GM18519 (cell line): Measurements from ENCODE around the gene MRPS15.
"Not testable (repeated sequence)": the region's sequence is repeated elsewhere in the genome, so short reads cannot be mapped to it uniquely, and the experiment has no call there.

Experiments
- ATAC-seq: cut with Tn5 transposase; IDR thresholded peaks from one replicate; pipeline ENCODE4 v1.9.1; 2021; ENCODE audit warnings: mild to moderate bottlenecking, moderate library complexity; ENCODE audit not compliant: unreplicated experiment, low FRiP score

MRPS15 gene

DNA sequence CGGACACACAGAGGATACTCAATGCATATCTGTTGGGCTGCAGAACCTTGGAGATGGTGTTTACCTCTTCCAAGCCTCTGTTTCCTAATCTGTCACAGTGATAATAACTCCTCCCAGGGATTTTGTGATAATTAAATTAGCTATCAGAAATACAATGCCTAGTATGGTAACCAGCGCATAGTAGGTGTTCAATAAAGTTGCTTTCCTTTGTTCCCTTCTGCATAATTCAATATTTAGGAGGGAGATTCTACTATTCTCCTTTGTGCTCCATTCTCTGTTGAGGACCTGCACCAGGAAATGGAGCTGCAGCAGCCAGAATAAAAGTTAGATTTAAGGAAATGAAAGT lies 21.9 kb upstream of the MRPS15 start:
- no peak for ATAC-seq

DNA sequence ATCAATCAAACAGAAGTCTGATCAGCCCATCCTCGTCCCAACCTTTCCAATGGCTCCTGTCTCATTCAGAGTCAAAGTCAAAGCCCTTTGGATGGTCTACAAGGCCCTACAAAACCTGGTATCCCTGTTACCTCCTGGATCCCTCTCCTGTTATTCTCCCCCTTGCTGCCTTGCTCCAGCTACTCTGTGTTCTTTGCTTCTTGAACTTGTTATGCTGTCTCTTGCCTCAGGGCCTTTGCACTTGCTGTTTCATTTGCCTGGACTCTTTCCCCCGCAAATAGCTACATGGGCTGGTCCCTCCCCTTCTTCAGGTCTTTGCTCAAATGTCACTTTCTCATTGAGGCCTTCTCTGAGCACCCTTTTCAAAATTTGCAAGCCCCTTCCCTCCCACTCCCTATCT lies 19.9 kb upstream of the MRPS15 start:
- no peak for ATAC-seq

DNA sequence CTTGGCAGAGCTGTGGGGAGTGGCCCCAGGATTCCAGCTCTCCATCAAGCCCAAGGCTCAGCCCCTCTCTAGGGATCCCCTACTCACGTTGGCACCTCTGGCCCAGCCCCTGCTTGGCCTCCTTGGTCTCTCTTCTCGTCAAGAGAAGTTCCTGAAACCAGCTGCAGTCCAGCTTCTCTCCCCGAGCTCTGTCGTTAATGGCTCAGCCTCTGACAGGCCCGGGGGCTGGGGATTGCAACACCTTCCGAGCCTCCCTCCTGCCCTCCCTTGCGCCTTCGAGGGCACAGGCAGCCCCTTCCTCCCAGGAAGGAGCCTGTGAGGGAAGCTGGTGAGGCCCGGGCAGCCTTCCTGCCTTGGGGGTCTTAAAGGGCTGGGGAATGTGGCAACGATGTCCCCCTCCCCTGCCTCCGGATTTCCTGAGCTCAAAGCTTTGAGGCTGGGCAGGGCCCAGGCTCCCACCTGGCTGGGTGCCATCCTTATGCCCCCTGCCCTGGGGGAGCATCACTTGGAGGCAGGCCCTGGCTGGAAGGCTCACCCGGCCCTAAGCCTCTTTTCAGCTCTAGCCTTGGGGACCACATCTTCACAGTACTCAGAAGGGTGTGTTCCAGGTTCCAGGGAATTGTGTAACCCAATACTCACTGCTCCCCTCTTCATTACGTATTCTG lies 18.7 kb upstream of the MRPS15 start, which contains the start of gene CSF3R:
CSF3R (minus strand) TSS at position 190 of the 665 bp plus-strand sequence. CDS start 3,417 bp downstream, outside the sequence.
- ATAC-seq = no peak

- no peak for ATAC-seq
Measured at GRCh38 chr1:36481771-36482723, 17.9 kb upstream of the MRPS15 start.

- ATAC-seq = no peak
Measured at GRCh38 chr1:36481091-36481490, 16.9 kb upstream of the MRPS15 start.

- ATAC-seq = no peak
Measured at GRCh38 chr1:36480161-36480560, 16.0 kb upstream of the MRPS15 start.

DNA sequence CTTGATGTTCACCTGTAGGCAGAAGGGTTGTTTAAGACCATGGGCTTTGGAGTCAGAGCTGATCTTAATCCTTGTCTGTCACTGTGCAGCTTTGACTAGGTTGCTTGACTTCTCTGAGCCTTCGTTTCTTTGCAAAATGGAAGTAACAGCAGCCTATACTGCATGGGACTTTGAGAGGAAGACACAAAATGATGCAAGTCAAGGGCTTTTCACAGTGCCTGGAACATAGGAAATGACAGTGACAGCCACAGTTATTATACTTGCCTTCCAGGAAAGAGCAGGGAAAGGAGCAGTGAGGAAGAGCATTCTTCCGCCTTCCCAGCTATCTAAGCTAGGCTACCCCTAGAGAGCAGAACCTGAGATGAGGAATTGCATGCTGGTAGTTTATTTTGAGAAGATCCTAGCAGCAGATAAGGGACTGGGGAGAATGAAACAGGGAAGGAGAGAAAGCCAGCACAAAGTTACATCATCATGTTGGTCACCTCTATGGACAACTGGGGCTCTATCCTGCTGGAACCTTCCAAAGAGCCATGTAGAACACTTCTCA lies 15.4 kb upstream of the MRPS15 start:
- ATAC-seq = no peak

GRCh38 chr1:36477615-36478014 lies 13.4 kb upstream of the MRPS15 start:
- ATAC-seq = not testable (repeated sequence)

GRCh38 chr1:36476945-36477344 lies 12.8 kb upstream of the MRPS15 start:
- ATAC-seq = no peak

DNA sequence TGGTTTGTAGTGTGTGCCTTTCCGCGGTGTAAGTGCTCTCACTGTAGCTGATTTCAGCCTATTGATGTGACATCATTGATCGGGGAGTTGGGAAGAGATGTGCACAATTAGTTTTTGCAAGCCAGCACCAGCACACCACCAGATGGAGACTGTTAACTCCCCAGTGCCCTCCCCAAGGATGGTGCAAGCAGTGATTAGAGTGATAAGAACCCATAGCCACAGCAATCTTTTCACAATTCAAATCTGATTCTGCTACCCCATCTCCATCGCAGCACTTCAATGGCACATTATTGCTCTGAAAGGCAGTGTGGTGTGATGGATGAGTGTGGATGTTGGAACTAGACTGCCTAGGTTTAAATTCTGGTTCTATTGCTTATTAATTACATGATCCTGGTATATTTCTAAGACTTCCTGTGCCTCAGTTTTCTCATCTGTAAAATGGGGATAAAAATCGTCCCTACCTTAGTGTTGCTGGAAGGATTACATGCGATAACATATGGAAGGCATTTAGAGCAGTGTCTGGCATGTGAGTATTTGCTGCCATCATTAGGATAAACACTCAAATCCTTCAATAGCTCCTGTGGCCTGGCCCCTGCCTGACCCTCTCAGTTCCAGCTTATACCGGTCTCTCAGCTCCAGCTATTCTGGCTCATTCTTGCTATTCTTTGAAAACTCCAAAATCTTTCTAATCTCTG lies 11.9 kb upstream of the MRPS15 start:
- ATAC-seq = no peak

DNA sequence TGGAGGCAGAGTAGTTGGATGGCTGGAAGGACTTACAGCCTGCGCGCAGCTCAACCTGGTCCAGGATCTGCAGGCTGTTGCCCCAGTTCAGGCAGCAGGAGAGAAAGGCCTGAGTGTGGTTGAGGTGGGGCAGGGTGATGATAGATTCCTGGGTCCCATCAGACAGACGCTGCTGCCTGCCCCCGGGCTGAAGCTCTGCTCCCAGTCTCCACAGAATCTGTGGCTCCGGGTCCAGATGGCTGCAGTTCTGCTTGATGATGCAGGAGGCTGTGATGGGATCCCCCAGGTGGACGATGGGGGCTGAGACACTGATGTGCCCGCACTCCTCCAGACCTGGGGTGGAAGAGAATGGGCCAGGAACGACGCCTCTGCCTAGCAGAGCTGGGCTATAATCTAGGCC lies 11.2 kb upstream of the MRPS15 start:
- no peak for ATAC-seq

DNA sequence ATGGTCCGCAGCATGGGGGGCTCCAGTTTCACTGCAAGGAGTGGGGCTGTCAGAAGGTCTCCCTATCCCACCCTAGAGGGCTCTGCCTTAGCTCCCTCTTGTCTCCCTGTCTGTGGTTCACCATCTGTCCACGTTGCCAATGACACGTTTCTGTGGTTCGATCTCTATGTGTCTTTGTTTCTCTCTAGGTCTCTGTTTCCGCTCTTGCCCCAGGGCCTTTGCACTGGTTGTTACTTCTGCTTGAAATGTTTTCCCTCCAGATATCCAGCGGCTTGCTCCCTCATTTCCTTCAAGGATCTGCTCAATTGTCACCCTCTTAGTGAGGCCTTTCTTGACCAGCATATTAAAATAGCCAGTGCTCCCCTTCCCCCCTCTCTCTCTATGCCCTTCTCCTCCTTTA lies 8.5 kb upstream of the MRPS15 start:
- ATAC-seq = no peak

GRCh38 chr1:36471830-36472641 lies 7.9 kb upstream of the MRPS15 start:
- ATAC-seq = no peak

DNA sequence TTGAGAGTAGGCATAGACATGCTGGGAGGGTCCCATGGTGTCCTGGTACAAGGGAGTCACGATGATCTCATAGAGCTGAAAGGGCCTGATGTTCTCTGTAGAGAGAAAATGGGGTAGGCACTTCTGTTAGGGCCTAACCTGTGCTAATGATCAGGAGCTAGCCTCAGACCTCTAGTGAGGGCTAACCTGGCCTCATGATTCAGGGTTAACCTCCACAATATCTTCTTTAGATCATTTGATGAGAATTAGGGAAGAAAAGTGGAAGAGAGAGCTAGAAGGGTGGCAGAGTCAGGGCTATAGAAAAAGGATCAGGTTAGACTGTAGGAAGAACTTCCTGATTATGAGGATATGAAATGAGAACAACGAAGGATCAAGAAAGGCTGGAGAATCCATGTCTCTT lies 5.0 kb upstream of the MRPS15 start:
- ATAC-seq = no peak

DNA sequence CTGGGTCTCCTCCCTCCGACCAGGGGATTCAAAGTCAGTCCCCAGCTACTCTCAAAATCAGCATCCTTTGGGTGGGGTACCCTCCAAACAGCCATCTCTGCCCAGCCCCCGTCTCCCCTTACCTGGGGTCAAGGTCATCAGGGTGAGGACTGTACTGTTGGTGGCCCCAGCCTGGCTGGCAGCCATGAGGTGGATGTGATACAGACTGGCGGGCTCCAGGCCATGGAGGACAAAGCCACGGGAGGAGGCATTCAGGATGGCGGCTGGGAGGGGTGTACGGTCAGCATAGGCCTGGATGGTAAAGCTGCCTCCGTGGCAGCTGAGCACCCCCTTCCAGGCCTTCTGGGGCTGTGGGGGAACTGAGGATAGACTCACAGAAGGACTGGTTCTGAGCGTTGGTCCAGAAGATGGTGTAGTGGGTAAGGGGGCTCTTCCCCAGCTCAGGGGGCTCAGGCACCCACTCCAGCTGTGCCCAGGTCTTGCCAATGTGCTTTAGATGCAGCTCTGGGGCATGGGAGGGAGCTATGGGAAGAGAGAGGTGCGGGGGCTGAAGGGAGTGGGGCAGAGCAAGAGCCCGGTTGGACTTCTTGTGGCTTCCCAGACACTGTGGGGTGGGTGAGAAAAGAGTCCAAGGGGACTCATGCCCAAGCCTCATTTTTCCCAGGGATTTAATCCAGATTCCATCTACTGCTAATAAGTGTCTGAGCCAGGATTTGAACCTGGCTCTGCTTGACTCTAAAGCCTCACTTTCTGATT lies 3.7 kb upstream of the MRPS15 start:
- no peak for ATAC-seq

GRCh38 chr1:36467027-36467410 lies 2.8 kb upstream of the MRPS15 start:
- ATAC-seq = no peak

DNA sequence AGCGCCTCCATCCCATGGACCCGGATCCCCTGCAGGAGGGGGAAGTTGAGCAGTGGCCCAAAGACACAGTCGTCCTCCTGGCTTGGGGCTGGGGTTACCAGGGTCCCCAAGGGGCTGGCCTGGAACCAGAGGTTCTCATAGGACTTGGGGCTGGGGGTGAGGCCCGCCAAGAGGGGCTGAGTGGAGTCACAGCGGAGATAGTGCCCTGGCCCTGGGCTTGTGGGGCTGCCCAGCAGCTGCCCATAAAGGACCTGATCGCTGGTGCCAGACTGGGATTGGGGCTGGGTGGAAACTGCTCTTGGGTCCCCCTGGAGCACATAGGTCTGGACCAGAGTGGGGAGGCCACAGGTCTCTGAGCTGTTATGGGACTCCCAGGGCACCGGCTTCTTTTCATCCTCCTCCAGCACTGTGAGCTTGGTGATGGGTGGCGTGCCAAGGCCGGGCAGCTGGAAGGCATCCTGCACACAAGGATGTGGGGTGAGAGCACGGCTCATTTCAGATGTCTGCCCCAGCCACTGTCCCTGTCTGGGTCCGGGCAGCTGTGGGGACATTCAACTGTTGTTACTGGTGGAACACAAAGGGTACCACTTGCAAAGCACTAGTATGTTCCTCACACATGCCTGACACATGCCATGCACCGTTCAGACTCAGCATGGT lies 2.3 kb upstream of the MRPS15 start:
- no peak for ATAC-seq

GRCh38 chr1:36465731-36466369 lies 1.7 kb upstream of the MRPS15 start:
- ATAC-seq = no peak
